ENCODE measurements around the gene OPCML. TPM values are rescaled to one million over a fixed set of nuclear protein-coding genes. Genes with fewer than 3 reads are reported as not detected.

Gene OPCML
- total and polyA plus RNA-seq, 2 of the 13 experiments (the other 11 are each of a cell fraction or from before 2014, with no cell fraction given) = not detected

GRCh38 chr11:132620423-132620822 lies 911.9 kb downstream of the OPCML start:
- no peak for DNase-seq (ENCODE audit: low spot score)
- Histone ChIP-seq H3K4me1 (ENCODE audit: insufficient read depth, low read length) (no peaks in the 10 kb centered on the region), H3K27ac (ENCODE audit: extremely low read length, insufficient read depth, low read length) (no peak overlapping the region), H3K4me2 (ENCODE audit: low read depth, low read length) (no peak overlapping the region), H3K79me2 (ENCODE audit: insufficient read depth, low read length) (no peaks in the 10 kb centered on the region), H3K9me3 (ENCODE audit: low read length) (peaks cover 92% of the 10 kb centered on the region), H3K36me3 (replicated peaks in 1 of 2; ENCODE audit: control insufficient read depth in 1 of 2, insufficient read depth in 2 of 2, low read length in 2 of 2) (no peaks in the 10 kb centered on the region), H3K27me3 (ENCODE audit: control insufficient read depth in 1 of 2, insufficient read depth in 2 of 2, low read length in 2 of 2) (no peaks in the 10 kb centered on the region), H3K9ac (ENCODE audit: insufficient read depth, low read depth, low read length) (no peak overlapping the region), H2AFZ (ENCODE audit: low read length) (no peak overlapping the region), H4K20me1 (ENCODE audit: insufficient read depth, low read length) (no peaks in the 10 kb centered on the region), H3K4me3 (replicated peaks in 1 of 3; ENCODE audit: insufficient read depth in 1 of 3, low read depth in 2 of 3, low read length in 3 of 3) (no peak overlapping the region)
- 0% methylated on average over 1 of the region's 2 CpGs for WGBS (ENCODE audit: low lambda C conversion rate)
- in situ Hi-C loops (cut with HindIII; ENCODE audit: extremely low pct_ligation_motif_present, low pct_unique_long_range_greater_than_20kb) (no loop called here), intact Hi-C loops (cut with micrococcal nuclease; ENCODE audit: unreplicated experiment) (no loop called here)
- no peak for FAIRE-seq
- no TSS peak for BruUV-seq (replicated peaks)
- ChIA-PET POLR2A (no interaction called here), CTCF (ENCODE audit: low intra/inter-chr PET ratio, low total read pairs) (no interaction called here)
- no peak for TF ChIP-seq BORCS8-MEF2B (CRISPR knock-in tag; IDR thresholded peaks at IDR 0.05)
- no peak for TF ChIP-seq ZNF362 (CRISPR knock-in tag; IDR thresholded peaks at IDR 0.05; ENCODE audit: borderline replicate concordance)
- TF ChIP-seq ZNF296 (CRISPR knock-in tag; conservative IDR thresholded peaks at IDR 0.05) = no peak
- TF ChIP-seq ZNF713 (CRISPR knock-in tag; IDR thresholded peaks at IDR 0.05) = no peak
- no peak for TF ChIP-seq MEF2D (CRISPR knock-in tag; IDR thresholded peaks at IDR 0.05)
- TF ChIP-seq PREB (CRISPR knock-in tag; IDR thresholded peaks at IDR 0.05) = no peak
- no peak for TF ChIP-seq TIGD3 (CRISPR knock-in tag; IDR thresholded peaks at IDR 0.05; ENCODE audit: borderline replicate concordance)
- TF ChIP-seq ZBTB34 (CRISPR knock-in tag; IDR thresholded peaks at IDR 0.05) = no peak
- TF ChIP-seq MIXL1 (CRISPR knock-in tag; IDR thresholded peaks at IDR 0.05) = no peak
- no peak for TF ChIP-seq PHF8 (CRISPR knock-in tag; IDR thresholded peaks at IDR 0.05)
- no peak for TF ChIP-seq ZBTB26 (CRISPR knock-in tag; IDR thresholded peaks at IDR 0.05; ENCODE audit: borderline replicate concordance)
- TF ChIP-seq SNRNP70 (IDR thresholded peaks at IDR 0.05; ENCODE audit: low read depth, low read length) = no peak
- TF ChIP-seq ZNF574 (CRISPR knock-in tag; IDR thresholded peaks at IDR 0.05) = no peak
- TF ChIP-seq ZNF704 (CRISPR knock-in tag; IDR thresholded peaks at IDR 0.05; ENCODE audit: borderline replicate concordance) = no peak
- no peak for TF ChIP-seq ZC3H4 (CRISPR knock-in tag; IDR thresholded peaks at IDR 0.05; ENCODE audit: borderline replicate concordance)
- ATAC-seq = no peak

Measured in HepG2 (cell line).